HUES6 (cell line): ENCODE measurements around the gene SLC7A14.

Experiments
- H3K27ac ChIP-seq: 2 replicates; pipeline ENCODE4 v1.7.0; 2013; ENCODE audit warnings: low read depth, mild to moderate bottlenecking, low read length, inconsistent platforms
- H3K27me3 ChIP-seq: 2 replicates; pipeline ENCODE4 v1.6.1; 2013; ENCODE audit warnings: low read length; ENCODE audit not compliant: control insufficient read depth, insufficient read depth
- H3K36me3 ChIP-seq: 2 replicates; pipeline ENCODE4 v1.6.1; 2013; ENCODE audit warnings: low read length; ENCODE audit not compliant: control insufficient read depth, insufficient read depth
- H3K4me1 ChIP-seq: 2 replicates; pipeline ENCODE4 v1.6.1; 2013; ENCODE audit warnings: low read length; ENCODE audit not compliant: control insufficient read depth, insufficient read depth
- H3K4me3 ChIP-seq: 2 replicates; pipeline ENCODE4 v1.5.1; 2013; ENCODE audit warnings: low read depth, low read length
- H3K9ac ChIP-seq: one replicate; pipeline ENCODE4 v1.6.1; 2013; ENCODE audit warnings: mild to moderate bottlenecking, low read length
- H3K9me3 ChIP-seq: 2 replicates; pipeline ENCODE4 v1.6.1; 2013; ENCODE audit warnings: low read depth, low read length; ENCODE audit not compliant: control insufficient read depth, insufficient read depth

Gene SLC7A14

GRCh38 chr3:170418422-170419398 lies 167.2 kb downstream of the SLC7A14 start, which contains the start of gene CLDN11:
Gene CLDN11, plus strand, starts transcription at chr3:170418868. Its CDS starts 199 bp downstream, at chr3:170419067.
- peaks cover 45% of the 10 kb centered on the region for H3K27me3 ChIP-seq
- no peak within 1 kb of the TSS for H3K27ac ChIP-seq
- peak within 1 kb of the TSS; percentile 55 for H3K9ac ChIP-seq
- H3K4me1 ChIP-seq, result peaks cover 10% of the 10 kb centered on the region; the same call in 1 of the 2 replicates
- H3K9me3 ChIP-seq, result no peaks in the 10 kb centered on the region
- peak within 1 kb of the TSS; percentile 62 for H3K4me3 ChIP-seq
- H3K36me3 ChIP-seq, result no peaks in the 10 kb centered on the region; the same call in 1 of the 2 replicates

GRCh38 chr3:170417090-170417489 lies 168.8 kb downstream of the SLC7A14 start:
- H3K9me3 ChIP-seq, result no peaks in the 10 kb centered on the region
- H3K4me1 ChIP-seq, result peaks cover 10% of the 10 kb centered on the region; the same call in 1 of the 2 replicates
- H3K36me3 ChIP-seq, result no peaks in the 10 kb centered on the region
- H3K9ac ChIP-seq, result no peak overlapping the region
- H3K4me3 ChIP-seq, result no peak overlapping the region
- H3K27ac ChIP-seq, result no peak overlapping the region
- peaks cover 45% of the 10 kb centered on the region for H3K27me3 ChIP-seq

- no peaks in the 10 kb centered on the region for H3K36me3 ChIP-seq
- H3K9ac ChIP-seq, result no peak overlapping the region
- H3K4me3 ChIP-seq, result no peak overlapping the region
- H3K4me1 ChIP-seq, result no peaks in the 10 kb centered on the region
- H3K27ac ChIP-seq, result no peak overlapping the region
- H3K9me3 ChIP-seq, result no peaks in the 10 kb centered on the region
- H3K27me3 ChIP-seq, result peaks cover 27% of the 10 kb centered on the region
Observed at GRCh38 chr3:170414202-170414663, 171.6 kb downstream of the SLC7A14 start.

- no peaks in the 10 kb centered on the region for H3K36me3 ChIP-seq
Observed at GRCh38 chr3:170413291-170413690, 172.6 kb downstream of the SLC7A14 start.

GRCh38 chr3:170410428-170411029 lies 175.3 kb downstream of the SLC7A14 start:
- no peaks in the 10 kb centered on the region for H3K4me1 ChIP-seq
- no peaks in the 10 kb centered on the region for H3K27me3 ChIP-seq
- H3K9ac ChIP-seq, result no peak overlapping the region
- no peaks in the 10 kb centered on the region for H3K36me3 ChIP-seq
- H3K9me3 ChIP-seq, result no peaks in the 10 kb centered on the region
- no peak overlapping the region for H3K27ac ChIP-seq
- no peak overlapping the region for H3K4me3 ChIP-seq

More at GRCh38 chr3:170413291-170413690, 172.6 kb downstream of the SLC7A14 start:
- no peaks in the 10 kb centered on the region for H3K9me3 ChIP-seq
- no peaks in the 10 kb centered on the region for H3K4me1 ChIP-seq
- peaks cover 18% of the 10 kb centered on the region for H3K27me3 ChIP-seq
- H3K4me3 ChIP-seq, result no peak overlapping the region
- no peak overlapping the region for H3K9ac ChIP-seq
- no peak overlapping the region for H3K27ac ChIP-seq
